ENCODE measurements around the gene SFSWAP.

Gene SFSWAP

GRCh38 chr12:131728720-131729119, 17.8 kb downstream of the SFSWAP start (continued):
- no peak for TF ChIP-seq POU6F1 (CRISPR knock-in tag; IDR thresholded peaks at IDR 0.05; ENCODE audit: borderline replicate concordance, low read depth)

GRCh38 chr12:131729254-131729955, 18.5 kb downstream of the SFSWAP start:
- ATAC-seq: no peak
- TF ChIP-seq ZFP30 (CRISPR knock-in tag; IDR thresholded peaks at IDR 0.05): no peak
- TF ChIP-seq CREB5 (CRISPR knock-in tag; IDR thresholded peaks at IDR 0.05; ENCODE audit: low read depth): no peak
- no peak for TF ChIP-seq PPARA (CRISPR knock-in tag; IDR thresholded peaks at IDR 0.05; ENCODE audit: borderline replicate concordance)
- TF ChIP-seq OSR1 (CRISPR knock-in tag; IDR thresholded peaks at IDR 0.05): no peak
- TF ChIP-seq SNAI2 (CRISPR knock-in tag; IDR thresholded peaks at IDR 0.05): no peak
- no peak for TF ChIP-seq TSHZ2 (CRISPR knock-in tag; IDR thresholded peaks at IDR 0.05)
- TF ChIP-seq ISL1 (CRISPR knock-in tag; IDR thresholded peaks at IDR 0.05): no peak
- no peak for TF ChIP-seq GLIS3 (CRISPR knock-in tag; IDR thresholded peaks at IDR 0.05)
- no peak for TF ChIP-seq PATZ1 (CRISPR knock-in tag; IDR thresholded peaks at IDR 0.05; ENCODE audit: borderline replicate concordance)
- TF ChIP-seq ZNF70 (CRISPR knock-in tag; IDR thresholded peaks at IDR 0.05): no peak
- TF ChIP-seq TCF4 (CRISPR knock-in tag; IDR thresholded peaks at IDR 0.05; ENCODE audit: borderline replicate concordance): no peak
- TF ChIP-seq CSRNP3 (CRISPR knock-in tag; IDR thresholded peaks at IDR 0.05): no peak
- no peak for TF ChIP-seq BACH2 (CRISPR knock-in tag; IDR thresholded peaks at IDR 0.05; ENCODE audit: borderline replicate concordance)

GRCh38 chr12:131732996-131733615, 22.2 kb downstream of the SFSWAP start:
- ATAC-seq: no peak
- TF ChIP-seq ZNF70 (CRISPR knock-in tag; IDR thresholded peaks at IDR 0.05) (no peak), ZNF565 (CRISPR knock-in tag; conservative IDR thresholded peaks at IDR 0.05; ENCODE audit: low read depth) (no peak), OSR1 (CRISPR knock-in tag; IDR thresholded peaks at IDR 0.05) (no peak), POU6F1 (CRISPR knock-in tag; IDR thresholded peaks at IDR 0.05; ENCODE audit: borderline replicate concordance, low read depth) (no peak), CSRNP3 (CRISPR knock-in tag; IDR thresholded peaks at IDR 0.05) (no peak), TCF4 (CRISPR knock-in tag; IDR thresholded peaks at IDR 0.05; ENCODE audit: borderline replicate concordance) (no peak), TSHZ2 (CRISPR knock-in tag; IDR thresholded peaks at IDR 0.05) (no peak), ZFP30 (CRISPR knock-in tag; IDR thresholded peaks at IDR 0.05) (no peak), ISL1 (CRISPR knock-in tag; IDR thresholded peaks at IDR 0.05) (no peak), BACH2 (CRISPR knock-in tag; IDR thresholded peaks at IDR 0.05; ENCODE audit: borderline replicate concordance) (no peak), PPARA (CRISPR knock-in tag; IDR thresholded peaks at IDR 0.05; ENCODE audit: borderline replicate concordance) (no peak), GLIS3 (CRISPR knock-in tag; IDR thresholded peaks at IDR 0.05) (no peak), ZFP3 (CRISPR knock-in tag; IDR thresholded peaks at IDR 0.05) (no peak), SNAI2 (CRISPR knock-in tag; IDR thresholded peaks at IDR 0.05) (no peak), CREB5 (CRISPR knock-in tag; IDR thresholded peaks at IDR 0.05; ENCODE audit: low read depth) (no peak)

All from SK-N-SH treated with all-trans-retinoic acid at 6 μM for 48 hours (cell line).